ENCODE results near the gene FXYD4. TPM values are rescaled to one million over a fixed set of nuclear protein-coding genes. Genes with fewer than 3 reads are reported as not detected.

Gene FXYD4
- total RNA-seq, 1 experiment from 2014 or later: not detected

DNA sequence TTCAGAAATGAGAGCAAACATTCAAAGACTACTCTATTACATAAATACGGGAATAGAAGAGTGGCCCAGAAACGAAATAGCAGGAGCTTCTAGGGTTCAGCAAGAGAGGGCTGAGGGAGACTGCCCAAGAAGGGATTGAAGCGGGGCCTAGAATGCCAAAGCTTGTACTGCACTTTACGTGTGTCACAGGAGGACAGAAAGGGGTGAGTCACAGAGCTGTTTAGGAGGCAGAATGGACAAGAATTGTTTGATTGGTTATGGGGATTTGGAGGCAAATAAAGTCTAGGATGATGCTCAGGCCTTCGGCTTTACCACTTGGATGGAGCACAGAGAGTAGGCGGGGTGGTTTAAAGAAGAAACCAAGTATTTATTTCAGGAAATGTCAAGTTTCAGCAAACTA lies 11.3 kb upstream of the FXYD4 start:
- Histone ChIP-seq H3K4me3 (ENCODE audit: low read depth, low read length) (no peak overlapping the region), H3K27me3 (replicated peaks; ENCODE audit: control insufficient read depth, insufficient read depth, low read length) (no peaks in the 10 kb centered on the region), H3K4me1 (peaks cover 13% of the 10 kb centered on the region), H3K36me3 (ENCODE audit: control insufficient read depth, insufficient read depth, low read length) (no peaks in the 10 kb centered on the region), H3K9me3 (no peaks in the 10 kb centered on the region)
- DNase-seq: no peak
- CTCF ChIA-PET: no interaction called here
- H3K36me3 Mint-ChIP-seq (ENCODE audit: insufficient read depth, unreplicated experiment): peaks cover 10% of the 10 kb centered on the region
- intact Hi-C loops (cut with micrococcal nuclease; ENCODE audit: unreplicated experiment): no loop called here
- H3K4me3 Mint-ChIP-seq (ENCODE audit: unreplicated experiment): peak overlapping the region; percentile 12
- no peaks in the 10 kb centered on the region for H3K27me3 Mint-ChIP-seq (ENCODE audit: insufficient read depth, unreplicated experiment)
- TF ChIP-seq CTCF (IDR thresholded peaks at IDR 0.05; ENCODE audit: insufficient read depth in 1 of 2, low read depth in 1 of 2, low read length in 1 of 2, severe bottlenecking in 1 of 2, unreplicated experiment in 1 of 2): no peak
- BruUV-seq (replicated peaks): no TSS peak
- H3K27ac Mint-ChIP-seq (ENCODE audit: unreplicated experiment): peak overlapping the region; percentile 2
- no peaks in the 10 kb centered on the region for H3K9me3 Mint-ChIP-seq (ENCODE audit: unreplicated experiment)
- peaks cover 15% of the 10 kb centered on the region for H3K4me1 Mint-ChIP-seq (ENCODE audit: low read depth, unreplicated experiment)
- POLR2A ChIA-PET: no interaction called here

- BruUV-seq (replicated peaks): TSS peak; percentile 94
- no peak for DNase-seq
- intact Hi-C loops (cut with micrococcal nuclease; ENCODE audit: unreplicated experiment): loop anchor here (1.0 kb wide), 3 partner anchors 15 to 46 kb away; no protein-coding TSS in a partner anchor
- ChIA-PET POLR2A (interaction anchor here (1.0 to 1.4 kb wide), 2 partner anchors 35 to 48 kb away, joined by 4 to 14 read pairs; partner anchors contain the start of gene HNRNPF), CTCF (no interaction called here)
- Mint-ChIP-seq H3K36me3 (ENCODE audit: insufficient read depth, unreplicated experiment) (peaks cover 10% of the 10 kb centered on the region), H3K27ac (ENCODE audit: unreplicated experiment) (peak overlapping the region; percentile 71), H3K27me3 (ENCODE audit: insufficient read depth, unreplicated experiment) (no peaks in the 10 kb centered on the region), H3K4me3 (ENCODE audit: unreplicated experiment) (peak overlapping the region; percentile 98), H3K4me1 (ENCODE audit: low read depth, unreplicated experiment) (peaks cover 16% of the 10 kb centered on the region), H3K9me3 (ENCODE audit: unreplicated experiment) (no peaks in the 10 kb centered on the region)
- H3K27me3 ChIP-seq (replicated peaks; ENCODE audit: control insufficient read depth, insufficient read depth, low read length): no peaks in the 10 kb centered on the region
- H3K4me3 ChIP-seq (ENCODE audit: low read depth, low read length): peak overlapping the region; percentile 66
- peaks cover 11% of the 10 kb centered on the region for H3K4me1 ChIP-seq
- no peaks in the 10 kb centered on the region for H3K9me3 ChIP-seq
- no peak for TF ChIP-seq CTCF (IDR thresholded peaks at IDR 0.05; ENCODE audit: insufficient read depth in 1 of 2, low read depth in 1 of 2, low read length in 1 of 2, severe bottlenecking in 1 of 2, unreplicated experiment in 1 of 2)
- H3K36me3 ChIP-seq (ENCODE audit: control insufficient read depth, insufficient read depth, low read length): no peaks in the 10 kb centered on the region
Observed at GRCh38 chr10:43361547-43362190, 9.8 kb upstream of the FXYD4 start.

- intact Hi-C loops (cut with micrococcal nuclease; ENCODE audit: unreplicated experiment): loop anchor here (1.0 kb wide), 3 partner anchors 14 to 45 kb away; no protein-coding TSS in a partner anchor
- Mint-ChIP-seq H3K36me3 (ENCODE audit: insufficient read depth, unreplicated experiment) (peaks cover 10% of the 10 kb centered on the region), H3K9me3 (ENCODE audit: unreplicated experiment) (no peaks in the 10 kb centered on the region), H3K27ac (ENCODE audit: unreplicated experiment) (peak overlapping the region; percentile 71), H3K4me1 (ENCODE audit: low read depth, unreplicated experiment) (peaks cover 16% of the 10 kb centered on the region), H3K4me3 (ENCODE audit: unreplicated experiment) (peak overlapping the region; percentile 98), H3K27me3 (ENCODE audit: insufficient read depth, unreplicated experiment) (no peaks in the 10 kb centered on the region)
- no peaks in the 10 kb centered on the region for H3K27me3 ChIP-seq (replicated peaks; ENCODE audit: control insufficient read depth, insufficient read depth, low read length)
- H3K9me3 ChIP-seq: no peaks in the 10 kb centered on the region
- BruUV-seq (replicated peaks): no TSS peak
- CTCF ChIA-PET: no interaction called here
- H3K4me3 ChIP-seq (ENCODE audit: low read depth, low read length): peak overlapping the region; percentile 66
- TF ChIP-seq CTCF (IDR thresholded peaks at IDR 0.05; ENCODE audit: insufficient read depth in 1 of 2, low read depth in 1 of 2, low read length in 1 of 2, severe bottlenecking in 1 of 2, unreplicated experiment in 1 of 2): peak; percentile 68 to 83
- H3K4me1 ChIP-seq: peaks cover 11% of the 10 kb centered on the region
- no peaks in the 10 kb centered on the region for H3K36me3 ChIP-seq (ENCODE audit: control insufficient read depth, insufficient read depth, low read length)
- POLR2A ChIA-PET: interaction anchor here (1.0 to 1.4 kb wide), 2 partner anchors 34 to 47 kb away, joined by 4 to 14 read pairs; partner anchors contain the start of gene HNRNPF
- DNase-seq: peak; percentile 99
Observed at GRCh38 chr10:43362191-43362839, 9.1 kb upstream of the FXYD4 start.
